Stimulated activated CD4-positive, alpha-beta T cell treated with anti-CD3 and anti-CD28 coated beads, TNF-alpha, amount 100 ng/mL, for 1 hour (primary cell): ENCODE results near the gene RTP2.

ENCODE experiments used
- DNase-seq, 3 donors: peaks; one replicate each; pipeline ENCODE4 v3.0.0-alpha.2; 2020; ENCODE audit warnings: low read depth in 3 of 3, low spot score in 1 of 3

Gene RTP2

DNA sequence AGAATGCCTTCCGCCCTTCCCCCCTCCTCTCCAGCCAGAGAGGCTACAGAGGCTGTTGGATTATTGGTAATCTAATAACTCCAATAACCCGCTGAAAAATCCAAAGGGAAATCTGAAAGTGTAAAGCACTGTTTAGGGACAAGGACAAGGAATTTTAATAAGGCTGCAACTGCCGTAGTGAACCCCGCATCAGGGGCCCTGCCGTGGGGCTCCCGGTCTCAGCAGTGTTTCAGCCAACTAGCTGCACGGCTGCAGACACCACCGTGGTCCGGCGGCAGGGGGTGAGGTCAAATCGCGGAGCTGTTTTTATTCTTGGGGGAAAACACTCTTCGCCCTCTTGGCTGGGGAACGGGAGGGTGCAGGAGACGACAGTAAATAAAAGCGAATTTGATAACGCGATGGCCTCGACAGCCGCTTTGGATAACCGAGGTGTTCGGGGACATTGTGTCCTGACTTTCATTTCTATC, 36.8 kb upstream of the RTP2 start:
- no peak for DNase-seq

- DNase-seq: peak in 1 of 3 donors; percentile 30
Observed at GRCh38 chr3:187738331-187739093, 36.2 kb upstream of the RTP2 start.

- DNase-seq: no peak
Observed at GRCh38 chr3:187738071-187738330, 35.6 kb upstream of the RTP2 start.

GRCh38 chr3:187737368-187738070, 35.2 kb upstream of the RTP2 start:
- DNase-seq: peak in 1 of 3 donors; percentile 37

- DNase-seq: no peak
Observed at GRCh38 chr3:187737006-187737367, 34.6 kb upstream of the RTP2 start.

DNA sequence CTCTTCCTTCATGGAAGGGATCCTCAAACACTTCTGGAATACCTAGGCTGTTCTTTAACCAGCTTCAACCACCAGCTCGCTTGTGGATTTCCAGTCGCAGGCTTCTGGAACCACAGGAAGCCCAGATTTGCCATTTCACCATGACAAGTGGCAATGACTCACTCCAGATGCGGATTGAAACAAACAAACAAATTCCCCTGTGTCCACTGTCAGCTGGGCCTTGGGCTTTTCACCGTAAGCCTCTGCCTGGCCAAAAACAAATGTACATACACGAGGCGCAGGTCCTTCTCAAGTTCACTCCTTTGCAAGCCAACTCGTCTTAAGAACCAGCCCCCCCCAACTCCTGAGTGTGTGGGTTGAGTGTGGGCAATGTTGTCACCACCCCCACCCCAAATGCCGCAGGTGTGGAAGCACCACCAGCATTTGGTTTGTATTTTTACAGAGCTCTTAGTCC, 34.1 kb upstream of the RTP2 start:
- no peak for DNase-seq

GRCh38 chr3:187735837-187736236, 33.5 kb upstream of the RTP2 start:
- no peak for DNase-seq

- DNase-seq: no peak
Observed at GRCh38 chr3:187735383-187735782, 33.0 kb upstream of the RTP2 start.

- DNase-seq: no peak
Observed at GRCh38 chr3:187734841-187735240, 32.5 kb upstream of the RTP2 start.

DNA sequence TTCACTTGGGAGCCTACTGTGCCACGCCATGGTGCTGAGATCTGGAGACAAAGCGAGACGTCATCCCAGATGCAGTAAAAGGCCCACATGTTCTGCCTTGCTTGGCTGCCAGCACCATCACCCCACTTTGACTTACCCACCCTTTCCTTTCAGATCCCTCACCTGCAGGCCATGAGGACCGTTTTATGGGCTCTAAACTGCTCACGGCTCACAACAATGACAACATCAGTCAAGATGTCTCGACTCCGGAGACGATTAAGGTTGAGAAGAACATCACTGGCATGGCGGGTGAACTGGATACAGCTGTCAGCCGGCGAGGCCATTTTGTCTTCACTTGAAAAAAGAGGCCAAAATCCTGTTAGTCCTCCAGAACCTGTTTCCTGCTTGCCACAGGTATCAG, 31.0 kb upstream of the RTP2 start:
- DNase-seq: no peak

DNA sequence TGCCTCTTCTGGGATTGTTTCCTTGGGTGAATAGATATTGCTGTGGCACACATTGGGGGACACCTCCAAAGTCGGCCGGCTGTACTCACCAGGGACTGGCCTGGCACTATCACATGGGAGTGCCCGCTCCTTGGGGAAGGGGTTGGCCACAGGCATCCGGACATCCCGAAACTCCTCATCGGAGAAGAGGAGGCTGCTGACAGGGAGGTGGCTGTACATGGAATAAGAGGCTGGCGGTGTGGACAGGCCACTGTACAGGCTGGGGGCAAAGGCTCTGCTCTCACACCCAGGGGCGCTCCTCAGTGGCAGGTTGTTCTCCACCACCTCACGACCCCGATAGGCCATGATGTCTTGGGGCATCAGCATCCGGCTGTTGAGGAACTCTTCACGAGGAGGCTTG, 27.2 kb upstream of the RTP2 start:
- DNase-seq: no peak

DNA sequence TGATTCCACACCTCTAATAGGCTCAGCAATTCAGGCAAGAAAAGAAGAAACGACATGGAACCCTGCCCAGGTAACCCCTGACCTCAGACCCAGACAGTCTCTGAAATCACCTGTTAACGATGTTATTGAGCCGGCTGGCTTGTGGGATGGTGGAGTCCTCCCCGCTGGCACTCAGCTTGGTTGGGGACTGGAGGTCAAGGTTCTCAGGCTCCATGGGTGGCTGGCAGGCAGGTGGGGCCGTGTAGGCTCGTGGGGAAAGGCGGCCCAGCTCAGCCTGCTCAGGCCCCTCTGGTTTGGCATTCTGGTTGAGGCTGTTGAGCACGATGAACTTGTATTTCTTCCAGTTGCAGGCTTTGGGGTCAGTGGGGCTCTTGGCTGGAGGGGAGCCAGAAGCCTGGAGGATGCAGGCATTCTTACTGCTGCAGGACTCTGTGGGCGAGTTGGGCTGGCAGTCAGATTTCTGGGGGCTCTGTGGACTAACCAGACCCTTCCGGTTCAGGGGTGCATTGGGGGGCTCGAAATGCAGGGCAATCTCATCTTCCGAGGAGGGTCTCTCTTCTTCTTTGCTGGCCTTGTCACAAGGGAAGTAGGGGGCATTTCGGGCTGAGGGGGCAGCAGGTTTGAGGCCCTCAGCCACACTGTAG, 26.7 kb upstream of the RTP2 start:
- DNase-seq: no peak

DNA sequence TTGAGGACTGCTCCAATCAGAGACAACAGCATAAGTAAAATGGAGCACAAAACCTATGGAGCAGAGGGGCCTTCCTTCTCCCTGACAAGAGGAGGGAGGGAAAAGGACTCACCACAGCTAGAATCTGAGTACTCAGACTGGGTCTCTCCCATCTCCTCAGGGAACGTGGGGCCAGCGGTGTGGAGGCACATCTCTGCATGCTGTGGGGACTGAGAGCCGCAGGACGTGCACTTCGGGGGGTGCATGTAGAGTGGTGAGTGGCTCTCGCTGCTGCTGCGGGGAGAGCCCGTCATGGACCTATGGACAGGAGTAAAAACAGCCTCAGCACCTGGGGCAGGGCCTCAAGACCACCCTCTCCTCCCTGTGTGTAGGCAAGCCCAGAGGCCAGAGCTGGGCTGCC, 25.9 kb upstream of the RTP2 start:
- DNase-seq: no peak

DNA sequence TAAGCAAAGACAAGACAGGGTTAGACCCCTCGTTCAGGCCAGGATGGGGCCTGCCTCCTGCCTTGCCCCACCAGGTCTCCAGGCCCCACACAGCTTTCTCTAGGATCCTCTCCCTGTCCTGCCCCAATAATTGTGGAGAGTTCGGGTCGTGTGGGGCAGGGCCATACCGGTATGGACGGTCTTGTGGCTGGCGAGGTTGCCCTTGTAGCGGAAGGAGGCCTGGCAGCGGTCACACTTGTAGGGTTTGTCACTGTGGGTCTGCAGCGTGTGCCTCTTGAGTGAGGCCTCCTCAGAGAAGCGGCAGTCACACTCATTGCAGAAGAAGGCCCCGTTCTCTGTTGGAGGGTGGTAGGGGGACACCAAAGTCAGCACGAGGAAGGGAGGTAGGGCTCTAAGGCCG, 24.2 kb upstream of the RTP2 start:
- no peak for DNase-seq

DNA sequence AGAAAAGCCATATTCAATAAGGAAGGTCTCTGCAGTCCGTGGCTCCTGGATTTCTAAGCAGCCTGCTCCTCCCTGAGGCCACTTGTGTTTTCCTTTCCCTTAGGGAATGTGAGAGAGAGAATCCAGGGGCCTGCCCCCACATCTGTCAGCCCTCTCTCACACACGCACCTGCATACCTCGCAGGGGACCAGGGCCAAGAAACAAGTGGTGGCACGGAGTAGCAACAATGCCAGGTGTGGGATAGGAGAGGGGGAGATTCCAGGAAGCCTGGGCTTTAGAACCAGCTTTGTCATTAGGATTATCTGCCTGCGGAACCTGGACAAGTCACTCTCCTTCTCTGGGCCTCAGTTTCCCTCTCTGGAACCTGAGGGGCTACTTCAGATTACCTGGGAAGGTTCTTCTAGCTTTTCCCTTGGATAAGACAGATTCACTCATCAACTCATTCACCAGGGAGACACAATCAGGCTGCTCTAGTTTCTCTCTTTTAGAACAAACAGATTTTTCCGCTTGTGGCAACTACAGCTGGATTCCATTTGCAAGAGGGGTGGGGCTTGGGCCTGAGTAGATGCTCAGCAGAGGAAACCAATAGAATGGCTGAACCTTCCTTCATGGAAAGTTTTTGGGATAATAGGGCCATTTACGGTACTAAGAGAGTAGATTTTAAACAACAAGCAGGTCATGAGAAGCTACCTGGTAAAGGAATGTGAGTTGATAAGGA, 23.5 kb upstream of the RTP2 start:
- DNase-seq: no peak

GRCh38 chr3:187725224-187725623, 22.9 kb upstream of the RTP2 start:
- no peak for DNase-seq

- no peak for DNase-seq
Observed at GRCh38 chr3:187722206-187722612, 19.9 kb upstream of the RTP2 start.

GRCh38 chr3:187721055-187721454, 18.7 kb upstream of the RTP2 start:
- DNase-seq: no peak

DNA sequence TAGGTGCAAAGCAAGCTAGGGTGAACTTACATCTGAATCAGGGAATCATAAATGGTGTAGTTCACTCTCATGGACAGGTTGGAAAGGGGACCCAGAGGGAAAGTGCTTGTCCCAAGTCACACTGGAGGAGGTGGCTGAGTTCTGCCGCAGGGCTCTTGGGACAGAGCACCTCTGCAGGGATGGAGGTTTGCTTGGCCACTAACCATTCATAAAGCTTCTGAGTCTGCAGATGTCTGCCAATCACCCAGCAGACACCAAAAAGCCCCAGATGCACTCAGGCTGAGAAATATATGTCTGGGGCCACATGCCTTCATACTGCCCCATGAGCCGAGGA, 17.9 kb upstream of the RTP2 start:
- no peak for DNase-seq

DNA sequence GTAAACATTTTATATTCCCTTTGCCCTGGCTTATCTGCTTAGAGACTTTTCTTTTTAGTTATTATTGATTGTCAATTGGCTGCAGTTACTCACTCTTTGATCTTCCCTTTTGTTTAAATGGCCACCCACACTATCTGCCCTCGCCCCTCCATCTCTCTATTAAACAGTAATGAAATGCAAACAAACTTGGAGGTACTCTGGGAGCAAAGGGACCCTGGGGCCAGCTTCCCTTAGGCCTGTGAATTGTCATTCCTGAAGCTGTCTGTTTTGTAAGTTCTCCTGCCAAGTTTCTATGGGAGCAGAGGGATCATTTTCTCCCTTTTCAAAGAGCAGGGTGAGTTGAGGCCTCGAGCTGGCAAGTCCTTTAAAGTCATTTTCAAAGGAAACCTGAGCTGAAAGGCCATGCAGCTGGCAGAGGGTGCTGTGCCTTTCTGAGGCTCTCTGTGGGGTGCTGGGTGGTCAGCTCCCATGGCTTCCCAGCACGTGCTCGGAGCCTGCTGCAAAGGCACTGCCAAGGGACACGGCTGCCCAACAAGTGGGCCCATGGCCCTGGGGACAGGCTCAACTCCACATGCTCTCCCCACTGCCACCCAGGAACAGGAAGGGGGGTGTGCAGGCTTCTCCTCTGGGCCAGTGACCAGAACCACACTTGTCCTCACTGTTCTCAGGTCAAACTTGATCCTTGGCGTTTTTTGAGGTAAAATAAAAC, 17.4 kb upstream of the RTP2 start:
- DNase-seq: no peak

- DNase-seq: no peak
Observed at GRCh38 chr3:187718802-187719201, 16.4 kb upstream of the RTP2 start.
